GM21447 (cell line): ENCODE data around the gene NR4A2.
A peak's percentile ranks its signal among the peaks of the same experiment; 100 is the strongest.

ENCODE experiments used
- ATAC-seq: cut with Tn5 transposase; IDR thresholded peaks from one replicate; pipeline ENCODE4 v1.9.1; 2021; ENCODE audit not compliant: unreplicated experiment

Gene NR4A2

GRCh38 chr2:156332534-156333273, at the start of gene NR4A2:
TSS of gene NR4A2 (minus strand) at chr2:156332721. CDS start at chr2:156330186, 2,535 bp downstream.
- peak; percentile 55 for ATAC-seq

GRCh38 chr2:156380117-156380645, 47.7 kb upstream of the NR4A2 start:
- ATAC-seq = peak; percentile 96

- no peak for ATAC-seq
Measured at GRCh38 chr2:156379714-156380113, 47.2 kb upstream of the NR4A2 start.

- no peak for ATAC-seq
Measured at GRCh38 chr2:156379071-156379470, 46.5 kb upstream of the NR4A2 start.

- no peak for ATAC-seq
Measured at GRCh38 chr2:156366753-156367152, 34.2 kb upstream of the NR4A2 start.

- no peak for ATAC-seq
Measured at GRCh38 chr2:156363141-156363540, 30.6 kb upstream of the NR4A2 start.

- ATAC-seq = no peak
Measured at GRCh38 chr2:156356014-156356754, 23.7 kb upstream of the NR4A2 start.

- no peak for ATAC-seq
Measured at GRCh38 chr2:156352911-156353310, 20.4 kb upstream of the NR4A2 start.

- no peak for ATAC-seq
Measured at GRCh38 chr2:156350374-156351142, 18.0 kb upstream of the NR4A2 start.

GRCh38 chr2:156349605-156350004, 17.1 kb upstream of the NR4A2 start:
- no peak for ATAC-seq

- no peak for ATAC-seq
Measured at GRCh38 chr2:156349161-156349560, 16.6 kb upstream of the NR4A2 start.

- no peak for ATAC-seq
Measured at GRCh38 chr2:156347431-156347830, 14.9 kb upstream of the NR4A2 start.

- no peak for ATAC-seq
Measured at GRCh38 chr2:156346731-156347130, 14.2 kb upstream of the NR4A2 start.

- ATAC-seq = no peak
Measured at GRCh38 chr2:156345582-156345981, 13.1 kb upstream of the NR4A2 start.

GRCh38 chr2:156343940-156344301, 11.4 kb upstream of the NR4A2 start:
- no peak for ATAC-seq

- ATAC-seq = no peak
Measured at GRCh38 chr2:156343096-156343939, 10.8 kb upstream of the NR4A2 start.

- ATAC-seq = peak; percentile 47
Measured at GRCh38 chr2:156342254-156343095, 10.0 kb upstream of the NR4A2 start.

GRCh38 chr2:156341452-156342253, 9.1 kb upstream of the NR4A2 start:
- peak; percentile 79 for ATAC-seq
